DMS153 treated with DMSO at 0.1 percent for 48 hours (cell line): Measurements from ENCODE around the gene THBS3.
A peak's percentile ranks its signal among the peaks of the same experiment; 100 is the strongest.
"Not testable (repeated sequence)": the region's sequence is repeated elsewhere in the genome, so short reads cannot be mapped to it uniquely, and the experiment has no call there.

ENCODE experiments used
- DNase-seq: peaks from one replicate; lab custom pipeline; 2025; ENCODE audit not compliant: unreplicated experiment; lab: John Stamatoyannopoulos, UW

Gene THBS3

DNA sequence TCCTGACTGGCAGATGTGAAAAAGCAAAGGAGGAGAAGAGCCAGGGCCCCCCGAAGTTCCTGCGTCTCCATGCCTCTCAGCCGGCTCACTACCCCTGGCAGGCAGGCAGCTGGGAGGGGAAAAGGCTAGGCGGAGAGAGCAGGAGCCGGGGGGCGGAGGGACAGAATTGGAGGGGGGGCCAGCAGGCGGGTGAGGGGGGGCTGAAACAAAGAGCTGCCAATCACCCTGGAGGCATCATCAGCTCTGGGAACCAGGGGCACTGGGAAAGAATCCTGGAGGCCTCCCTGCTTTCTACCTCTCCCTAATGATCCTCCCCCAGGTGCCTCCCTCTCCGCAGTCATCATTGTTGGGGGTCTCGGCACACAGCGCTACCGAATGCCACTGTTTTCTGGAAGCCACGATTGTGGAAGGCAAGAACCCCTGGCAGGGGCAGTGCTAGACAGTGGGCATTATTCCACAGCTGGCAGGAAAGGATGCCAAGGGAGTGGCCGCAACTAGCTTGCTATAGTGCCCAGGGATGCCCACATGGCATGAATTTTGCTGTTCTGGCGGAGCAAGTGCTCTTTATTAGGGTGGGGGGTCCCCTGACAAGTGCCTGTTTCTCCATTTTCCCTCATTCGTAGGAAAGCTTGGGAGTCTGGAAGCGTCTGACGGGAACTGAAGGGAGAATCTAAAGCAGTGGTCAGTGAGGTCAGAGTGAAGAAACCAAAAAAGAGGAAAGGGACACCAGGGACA, at the start of gene THBS3:
TSS of gene THBS3 (minus strand) at position 92 of the 735 bp plus-strand sequence. CDS start at position 71, 21 bp downstream.
- DNase-seq: no peak

DNA sequence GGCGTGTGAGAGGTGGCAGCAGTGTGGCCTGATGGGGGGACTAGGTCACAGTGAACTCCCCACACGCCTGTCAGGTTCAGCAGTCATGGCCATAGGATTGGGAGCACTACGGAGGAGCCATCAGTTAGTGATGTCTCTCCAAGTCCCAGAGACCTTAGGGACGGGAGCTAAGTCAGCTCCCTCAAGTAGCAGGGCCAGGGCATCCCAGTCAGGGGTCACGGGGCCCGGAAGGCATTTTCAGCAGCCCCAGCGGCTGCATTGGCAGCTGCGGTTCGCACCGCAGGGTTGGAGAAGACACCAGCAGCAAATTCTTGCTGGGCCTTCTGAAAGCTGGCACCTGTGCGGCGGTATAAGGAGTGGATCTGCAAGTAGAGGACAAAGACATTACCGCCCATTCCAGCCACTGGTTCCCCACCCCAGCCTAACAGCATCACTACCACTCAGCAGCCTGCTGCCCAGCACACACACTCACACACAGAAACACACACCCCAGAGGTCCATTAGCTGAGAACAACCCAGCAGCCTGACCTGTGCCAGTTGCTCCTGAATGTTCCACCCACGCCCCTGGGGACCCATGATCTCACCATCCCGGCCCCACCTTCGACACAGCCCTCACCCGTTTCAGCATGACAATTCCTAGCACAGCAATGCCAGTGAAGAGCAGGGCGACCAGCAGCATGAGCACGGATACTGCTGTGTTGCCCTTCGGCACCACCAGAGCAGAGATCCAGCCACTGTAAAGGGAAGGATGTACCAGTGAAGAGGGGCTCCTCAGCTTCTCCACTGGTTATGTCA, 48.6 kb upstream of the THBS3 start:
- no peak for DNase-seq

- peak; percentile 82 for DNase-seq
These were observed 47.7 kb upstream of the THBS3 start, which contains the start of gene ENTREP3 for GRCh38 chr1:155255243-155256007. Gene ENTREP3, minus strand, starts transcription at chr1:155255483. Its CDS starts 606 bp downstream, at chr1:155254877.

DNA sequence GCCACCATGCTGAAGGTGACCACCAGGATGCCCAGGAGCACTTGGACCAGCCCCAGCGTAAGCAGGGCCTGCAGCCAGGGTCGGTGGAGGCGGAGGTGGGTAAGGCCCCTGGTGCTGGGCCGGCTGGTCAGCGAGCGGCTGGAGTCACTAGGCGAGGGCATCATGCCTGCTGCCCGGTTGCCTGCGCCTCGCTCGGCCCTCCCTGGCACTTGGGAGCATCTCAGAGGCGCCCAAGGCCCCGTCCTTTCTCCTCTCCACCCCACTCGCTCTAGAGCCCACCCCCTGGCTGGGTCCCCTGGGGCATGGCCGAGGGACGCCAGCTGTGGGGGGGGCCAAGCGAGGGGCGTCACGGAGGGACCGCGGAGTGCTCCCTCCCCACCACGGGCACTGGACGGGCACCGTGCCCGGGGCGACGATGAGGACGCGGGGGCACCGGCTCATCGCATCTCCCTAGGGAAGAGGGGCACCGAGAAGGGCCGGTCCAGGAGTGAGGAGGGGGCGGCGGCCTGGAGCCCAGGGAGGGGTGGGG, 47.1 kb upstream of the THBS3 start:
- no peak for DNase-seq

DNA sequence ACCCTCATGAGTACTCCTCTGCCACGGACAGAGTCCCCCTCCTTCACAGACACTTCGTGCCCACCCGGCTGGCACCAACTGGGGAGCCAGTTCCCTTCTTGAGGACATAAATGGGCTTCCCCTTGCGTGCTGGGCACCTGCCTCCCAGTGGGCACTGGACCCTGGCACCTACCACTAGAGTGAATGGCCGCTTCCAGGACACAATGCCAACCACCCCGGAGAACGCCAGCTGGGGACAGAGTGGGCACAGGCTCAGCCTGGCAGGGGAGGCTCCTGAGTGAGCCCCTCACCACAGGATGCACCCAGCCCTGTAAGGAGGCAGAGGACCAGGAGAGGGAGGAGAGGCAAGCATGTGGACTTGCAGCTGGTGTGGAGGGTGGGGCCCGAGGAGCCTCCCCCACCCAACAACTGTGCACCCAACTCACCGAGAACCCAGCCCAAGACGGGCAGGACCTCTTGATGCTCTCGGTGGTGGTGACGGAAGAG, 46.6 kb upstream of the THBS3 start:
- no peak for DNase-seq

- no peak for DNase-seq
These were observed 46.1 kb upstream of the THBS3 start for GRCh38 chr1:155253797-155254196.

- DNase-seq: no peak
These were observed 45.5 kb upstream of the THBS3 start for GRCh38 chr1:155253208-155253607.

DNA sequence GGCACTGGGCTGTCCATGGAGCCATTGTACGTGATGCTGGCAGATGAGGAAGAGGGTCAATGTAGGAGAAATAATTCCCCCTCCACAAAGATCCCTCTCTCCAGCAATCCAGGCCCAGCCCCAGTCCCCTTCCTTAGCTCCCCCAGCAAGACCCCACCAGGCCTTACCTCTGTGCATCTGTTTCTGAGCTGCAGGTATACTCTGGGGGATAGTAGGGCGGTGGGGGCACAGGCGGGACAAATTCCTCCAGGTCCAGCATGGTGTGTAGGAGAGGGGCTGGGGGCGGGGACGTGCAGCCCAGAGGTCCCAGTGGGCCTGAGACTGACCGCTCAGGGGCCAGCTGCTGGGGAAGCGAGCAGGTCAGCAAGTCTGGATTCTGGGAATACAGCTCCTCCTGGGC, 43.9 kb upstream of the THBS3 start:
- no peak for DNase-seq

- peak; percentile 97 for DNase-seq
These were observed 43.1 kb upstream of the THBS3 start for GRCh38 chr1:155250633-155251449.

DNA sequence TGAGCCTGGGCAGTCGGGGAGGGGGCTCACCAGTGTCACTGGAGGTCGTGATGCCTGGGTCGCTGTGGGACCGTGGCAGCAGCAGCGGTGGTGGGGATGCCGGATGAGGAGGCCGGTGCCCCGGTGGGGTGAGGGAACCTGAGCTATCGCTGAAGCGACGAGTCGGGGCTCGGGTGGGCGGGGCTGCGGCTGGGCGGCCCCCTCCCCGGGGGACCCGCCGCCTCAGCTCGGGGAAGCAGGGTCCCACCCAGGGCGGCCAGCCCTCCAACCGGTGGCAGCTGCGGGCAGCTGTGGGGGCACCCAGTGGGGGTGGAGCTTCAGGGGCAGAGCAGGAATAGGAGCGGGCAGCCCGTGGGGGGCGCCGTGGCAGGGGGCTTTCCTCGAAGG, 42.5 kb upstream of the THBS3 start:
- DNase-seq: no peak

GRCh38 chr1:155247667-155248553, 40.2 kb upstream of the THBS3 start:
- no peak for DNase-seq

GRCh38 chr1:155246796-155247195, 39.1 kb upstream of the THBS3 start:
- DNase-seq: not testable (repeated sequence)

- no peak for DNase-seq
These were observed 37.4 kb upstream of the THBS3 start for GRCh38 chr1:155245163-155245524.

- peak; percentile 99 for DNase-seq
These were observed 36.9 kb upstream of the THBS3 start for GRCh38 chr1:155244368-155245162.

- no peak for DNase-seq
These were observed 35.2 kb upstream of the THBS3 start for GRCh38 chr1:155242805-155243358.

- DNase-seq: no peak
These were observed 34.2 kb upstream of the THBS3 start for GRCh38 chr1:155241841-155242264.

- peak; percentile 92 for DNase-seq
These were observed 33.5 kb upstream of the THBS3 start for GRCh38 chr1:155241069-155241679.

GRCh38 chr1:155236451-155236850, 28.8 kb upstream of the THBS3 start:
- DNase-seq: no peak
